Spleen (tissue), 7 donors: Measurements from ENCODE around the gene FYB1.

Experiments used
- CTCF ChIP-seq, 11 experiments: fragments of 200-600 bp in 7 of 11; fragments of 450-650 bp in 4 of 11; sonication (generic) in 4 of 11; IDR thresholded peaks in 8 of 11; conservative IDR thresholded peaks in 3 of 11; 1 replicate in 7 of 11; 2 replicates in 4 of 11; pipeline versions ENCODE4 v1.4.0 to v1.8.0; 2016 to 2021; ENCODE audit warnings: antibody characterized with exemption in 11 of 11, inconsistent platforms in 4 of 11, mild to moderate bottlenecking in 1 of 11
- POLR2A ChIP-seq, 3 donors: fragments of 450-650 bp; IDR thresholded peaks; one replicate each; pipeline ENCODE4 v1.5.1; 2017; ENCODE audit warnings: antibody characterized with exemption in 3 of 3, mild to moderate bottlenecking in 1 of 3
- donor health status: DM: no; HTN: no; CAD: no; lungs with moderate emphysema.
- donor health status: DM: no; HTN: no; CAD: no.
- donor health status: DM: no; HTN: no; CAD: no.

DNA sequence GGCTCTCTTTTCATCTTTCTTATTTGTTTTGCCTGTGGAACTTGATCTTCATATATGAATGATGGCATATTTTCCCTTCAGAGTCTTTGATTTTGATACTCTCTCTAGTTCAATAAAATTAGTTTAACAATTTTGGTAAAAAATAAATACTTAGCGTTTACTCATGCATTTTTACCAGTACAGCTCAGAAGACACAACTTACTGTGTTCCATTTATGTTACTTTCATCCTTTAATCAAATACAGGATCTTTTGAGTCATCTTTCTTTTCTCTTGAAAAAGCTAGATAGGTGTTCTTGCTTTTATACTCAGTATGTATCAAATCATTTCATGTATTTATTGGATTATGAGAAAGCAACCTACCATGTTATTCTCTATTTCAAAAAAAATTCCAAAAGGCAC lies 98.0 kb downstream of the FYB1 start:
- no peak for TF ChIP-seq CTCF (IDR thresholded peaks at IDR 0.05 in 8 of 11, conservative IDR thresholded peaks at IDR 0.05 in 3 of 11)
- TF ChIP-seq POLR2A (IDR thresholded peaks at IDR 0.05), result no peak
